Measurements from ENCODE around the gene SLC6A9. TPM values are rescaled to one million over a fixed set of nuclear protein-coding genes. Genes with fewer than 3 reads are reported as not detected.
A peak's percentile ranks its signal among the peaks of the same experiment; 100 is the strongest.

SLC6A9 gene
- total RNA-seq, 1 experiment from 2014 or later, result 12.8 TPM

DNA sequence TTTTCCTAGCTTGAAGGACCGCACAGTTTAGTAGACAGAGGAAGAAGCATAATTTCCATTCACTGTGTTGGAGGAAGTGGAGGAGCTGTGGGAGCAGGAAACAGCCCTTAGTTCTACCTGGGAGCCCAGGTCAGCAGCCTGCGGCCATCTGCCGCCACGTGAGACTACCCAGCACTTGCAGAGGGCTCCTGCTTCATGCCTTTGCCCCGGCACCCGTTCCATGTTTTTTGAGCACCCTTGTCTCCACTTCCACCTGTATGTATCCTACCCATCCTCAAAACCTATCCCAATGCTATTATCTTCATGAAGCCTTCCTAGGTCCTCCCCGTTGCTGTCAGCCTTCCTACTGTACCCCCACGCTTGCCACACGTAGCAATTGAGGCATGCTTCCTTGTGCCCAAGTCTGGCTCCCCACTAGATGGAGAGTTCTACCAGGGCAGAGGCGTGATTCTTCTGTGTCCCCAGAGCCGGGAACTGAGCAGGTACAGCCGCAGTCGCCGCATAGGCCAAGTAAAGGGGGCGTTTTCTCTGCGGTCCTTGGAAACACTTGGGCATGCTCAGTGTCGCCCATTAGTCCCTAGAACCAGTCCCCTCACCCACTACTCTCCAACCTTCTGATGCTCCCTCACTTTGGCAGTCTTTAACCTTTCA, 1.9 kb downstream of the SLC6A9 start:
- no peaks in the 10 kb centered on the region for H3K27me3 ChIP-seq (ENCODE audit: insufficient read depth, low read length)
- H3K9me3 ChIP-seq (ENCODE audit: control insufficient read depth in 1 of 2, insufficient read depth in 1 of 2, low read depth in 1 of 2, low read length in 2 of 2), result no peaks in the 10 kb centered on the region
- ChIA-PET RAD21 (ENCODE audit: low non-redundant PET in 1 of 2, low total read pairs in 2 of 2, uncharacterized antibody in 2 of 2, unreplicated experiment in 2 of 2) (no interaction called here), CTCF (no interaction called here), POLR2A (no interaction called here)
- peak overlapping the region; percentile 85 for H3K4me2 ChIP-seq (ENCODE audit: low read length)
- peaks cover 32 to 46% of the 10 kb centered on the region in 2 experiments for H3K4me1 ChIP-seq (ENCODE audit: control insufficient read depth in 1 of 2, insufficient read depth in 2 of 2, low read length in 2 of 2)
- H3K36me3 ChIP-seq (ENCODE audit: control insufficient read depth in 1 of 2, insufficient read depth in 2 of 2, low read length in 2 of 2), result no peaks in the 10 kb centered on the region
- no peaks in the 10 kb centered on the region for H4K20me1 ChIP-seq (ENCODE audit: insufficient read depth)
- no peaks in the 10 kb centered on the region for H3K9me2 ChIP-seq (ENCODE audit: insufficient read depth)
- intact Hi-C loops (cut with micrococcal nuclease), result no loop called here
- BruUV-seq (replicated peaks), result TSS peak; percentile 47
- no peaks in the 10 kb centered on the region for H3K79me2 ChIP-seq (ENCODE audit: insufficient read depth, low read length)
- peak; percentile 51 for ATAC-seq
- H2AFZ ChIP-seq (ENCODE audit: low read depth, low read length, poor library complexity, severe bottlenecking), result no peak overlapping the region
- peak overlapping the region; percentile 91 for H3K27ac ChIP-seq (ENCODE audit: low read depth, low read length)
- peak overlapping the region; percentile 86 for H3K9ac ChIP-seq (ENCODE audit: low read length)
- DNase-seq (ENCODE audit: low read depth, low spot score), result no peak
- TF ChIP-seq POLR2AphosphoS5 (IDR thresholded peaks at IDR 0.05; ENCODE audit: low read depth, low read length) (no peak), POLR2A (IDR thresholded peaks at IDR 0.05; ENCODE audit: borderline replicate concordance, extremely low read depth, insufficient read depth, insufficient read length) (peak; percentile 0)
- H3K4me3 ChIP-seq (replicated peaks in 1 of 2; ENCODE audit: low read depth in 1 of 2, low read length in 2 of 2), result peak overlapping the region; percentile 68 to 86

DNA sequence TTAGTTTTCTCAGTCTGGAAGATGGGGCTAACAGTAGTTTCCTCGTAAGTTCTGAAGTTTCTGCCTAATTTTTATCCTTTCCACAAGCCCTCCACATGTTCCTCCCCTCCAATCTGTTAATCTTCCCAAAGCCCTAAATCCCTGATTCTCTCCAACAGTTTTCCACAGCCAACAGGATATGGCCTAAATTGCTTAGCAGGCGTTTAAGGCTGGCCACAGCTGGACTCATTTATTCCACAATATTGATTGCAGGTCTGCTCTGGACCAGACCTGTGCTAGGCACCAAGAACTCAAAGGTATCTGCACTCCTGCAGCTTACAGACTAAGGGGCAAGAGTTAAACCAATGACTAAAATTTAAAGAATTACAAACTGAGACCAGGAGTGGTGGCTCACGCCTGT, 3.9 kb downstream of the SLC6A9 start:
- no peaks in the 10 kb centered on the region for H3K9me2 ChIP-seq (ENCODE audit: insufficient read depth)
- no peaks in the 10 kb centered on the region for H3K9me3 ChIP-seq (ENCODE audit: control insufficient read depth in 1 of 2, insufficient read depth in 1 of 2, low read depth in 1 of 2, low read length in 2 of 2)
- TF ChIP-seq, protein P1, sequence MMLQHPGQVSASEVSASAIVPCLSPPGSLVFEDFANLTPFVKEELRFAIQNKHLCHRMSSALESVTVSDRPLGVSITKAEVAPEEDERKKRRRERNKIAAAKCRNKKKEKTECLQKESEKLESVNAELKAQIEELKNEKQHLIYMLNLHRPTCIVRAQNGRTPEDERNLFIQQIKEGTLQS (IDR thresholded peaks at IDR 0.05), result no peak
- TF ChIP-seq POLR2AphosphoS5 (IDR thresholded peaks at IDR 0.05; ENCODE audit: low read depth, low read length) (no peak), JUND (IDR thresholded peaks at IDR 0.05) (no peak), ZFX (IDR thresholded peaks at IDR 0.05) (no peak), CBX3 (IDR thresholded peaks at IDR 0.05; ENCODE audit: low read depth) (no peak), ELF1 (IDR thresholded peaks at IDR 0.05; ENCODE audit: borderline replicate concordance, low read depth) (no peak)
- TF ChIP-seq, protein P2, sequence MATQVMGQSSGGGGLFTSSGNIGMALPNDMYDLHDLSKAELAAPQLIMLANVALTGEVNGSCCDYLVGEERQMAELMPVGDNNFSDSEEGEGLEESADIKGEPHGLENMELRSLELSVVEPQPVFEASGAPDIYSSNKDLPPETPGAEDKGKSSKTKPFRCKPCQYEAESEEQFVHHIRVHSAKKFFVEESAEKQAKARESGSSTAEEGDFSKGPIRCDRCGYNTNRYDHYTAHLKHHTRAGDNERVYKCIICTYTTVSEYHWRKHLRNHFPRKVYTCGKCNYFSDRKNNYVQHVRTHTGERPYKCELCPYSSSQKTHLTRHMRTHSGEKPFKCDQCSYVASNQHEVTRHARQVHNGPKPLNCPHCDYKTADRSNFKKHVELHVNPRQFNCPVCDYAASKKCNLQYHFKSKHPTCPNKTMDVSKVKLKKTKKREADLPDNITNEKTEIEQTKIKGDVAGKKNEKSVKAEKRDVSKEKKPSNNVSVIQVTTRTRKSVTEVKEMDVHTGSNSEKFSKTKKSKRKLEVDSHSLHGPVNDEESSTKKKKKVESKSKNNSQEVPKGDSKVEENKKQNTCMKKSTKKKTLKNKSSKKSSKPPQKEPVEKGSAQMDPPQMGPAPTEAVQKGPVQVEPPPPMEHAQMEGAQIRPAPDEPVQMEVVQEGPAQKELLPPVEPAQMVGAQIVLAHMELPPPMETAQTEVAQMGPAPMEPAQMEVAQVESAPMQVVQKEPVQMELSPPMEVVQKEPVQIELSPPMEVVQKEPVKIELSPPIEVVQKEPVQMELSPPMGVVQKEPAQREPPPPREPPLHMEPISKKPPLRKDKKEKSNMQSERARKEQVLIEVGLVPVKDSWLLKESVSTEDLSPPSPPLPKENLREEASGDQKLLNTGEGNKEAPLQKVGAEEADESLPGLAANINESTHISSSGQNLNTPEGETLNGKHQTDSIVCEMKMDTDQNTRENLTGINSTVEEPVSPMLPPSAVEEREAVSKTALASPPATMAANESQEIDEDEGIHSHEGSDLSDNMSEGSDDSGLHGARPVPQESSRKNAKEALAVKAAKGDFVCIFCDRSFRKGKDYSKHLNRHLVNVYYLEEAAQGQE (IDR thresholded peaks at IDR 0.05; ENCODE audit: low read depth), result no peak
- no TSS peak for BruUV-seq (replicated peaks)
- H3K9ac ChIP-seq (ENCODE audit: low read length), result no peak overlapping the region
- no peaks in the 10 kb centered on the region for H3K27me3 ChIP-seq (ENCODE audit: insufficient read depth, low read length)
- DNase-seq (ENCODE audit: low read depth, low spot score) (no peak), ATAC-seq (no peak)
- H3K79me2 ChIP-seq (ENCODE audit: insufficient read depth, low read length), result no peaks in the 10 kb centered on the region
- no peak overlapping the region for H2AFZ ChIP-seq (ENCODE audit: low read depth, low read length, poor library complexity, severe bottlenecking)
- no peaks in the 10 kb centered on the region for H4K20me1 ChIP-seq (ENCODE audit: insufficient read depth)
- H3K4me3 ChIP-seq (replicated peaks in 1 of 2; ENCODE audit: low read depth in 1 of 2, low read length in 2 of 2), result no peak overlapping the region
- H3K27ac ChIP-seq (ENCODE audit: low read depth, low read length), result no peak overlapping the region
- ChIA-PET RAD21 (ENCODE audit: low non-redundant PET in 1 of 2, low total read pairs in 2 of 2, uncharacterized antibody in 2 of 2, unreplicated experiment in 2 of 2) (no interaction called here), POLR2A (interaction anchor here (1.2 kb wide), 1 partner anchor 20 kb away, joined by 3 read pairs; no protein-coding TSS in a partner anchor), CTCF (no interaction called here)
- H3K36me3 ChIP-seq (ENCODE audit: control insufficient read depth in 1 of 2, insufficient read depth in 2 of 2, low read length in 2 of 2), result no peaks in the 10 kb centered on the region
- intact Hi-C loops (cut with micrococcal nuclease), result no loop called here
- H3K4me1 ChIP-seq (ENCODE audit: control insufficient read depth in 1 of 2, insufficient read depth in 2 of 2, low read length in 2 of 2), result peaks cover 29 to 45% of the 10 kb centered on the region in 2 experiments
- no peak overlapping the region for H3K4me2 ChIP-seq (ENCODE audit: low read length)

Measured in HCT116 (cell line).